WTC11 (cell line): ENCODE data around the gene ALG10. TPM values are rescaled to one million over a fixed set of nuclear protein-coding genes. Genes with fewer than 3 reads are reported as not detected.
A peak's percentile ranks its signal among the peaks of the same experiment; 100 is the strongest.
"Not testable (repeated sequence)": the region's sequence is repeated elsewhere in the genome, so short reads cannot be mapped to it uniquely, and the experiment has no call there.

ENCODE experiments used
- ATAC-seq: fragments of 200-7000 bp; cut with Tn5 transposase; 2 replicates; pipeline ENCODE4 v1.10.0; 2021; ENCODE audit warnings: mild to moderate bottlenecking, moderate library complexity
- CTCF ChIA-PET: fragments of 300-600 bp; sonication (Branson Sonifier 250); formaldehyde crosslinking; loops from one replicate; lab custom pipeline; 2021; ENCODE audit warnings: antibody characterized with exemption; lab: Charles Lee
- POLR2A ChIA-PET: fragments of 350-600 bp; sonication (Branson Sonifier 250); formaldehyde crosslinking; loops from one replicate; lab custom pipeline; 2021; ENCODE audit warnings: antibody characterized with exemption; lab: Charles Lee
- DNase-seq: peaks from one replicate; pipeline ENCODE4 v3.0.0; 2021; ENCODE audit warnings: low spot score
- H3K27ac Mint-ChIP-seq: 2 replicates; pipeline ENCODE4 v1.8.0; 2021; ENCODE audit warnings: mixed read lengths
- H3K27me3 Mint-ChIP-seq: 2 replicates; pipeline ENCODE4 v1.8.0; 2021; ENCODE audit warnings: low read depth, mild to moderate bottlenecking, moderate library complexity, mixed read lengths
- H3K36me3 Mint-ChIP-seq: 2 replicates; pipeline ENCODE4 v1.8.0; 2021; ENCODE audit warnings: mixed read lengths
- H3K4me1 Mint-ChIP-seq: 2 replicates; pipeline ENCODE4 v1.8.0; 2022; ENCODE audit warnings: mixed read lengths
- H3K4me3 Mint-ChIP-seq: 2 replicates; pipeline ENCODE4 v1.8.0; 2021; ENCODE audit warnings: mild to moderate bottlenecking, moderate library complexity, mixed read lengths
- H3K9me3 Mint-ChIP-seq: 2 replicates; pipeline ENCODE4 v1.8.0; 2021; ENCODE audit warnings: mixed read lengths
- ATF6 ChIP-seq: sonication (generic); formaldehyde crosslinking; IDR thresholded peaks from 2 replicates; pipeline ENCODE4 v1.8.1; 2023; ENCODE audit warnings: mild to moderate bottlenecking, missing genetic modification reagents
- CREB1 ChIP-seq: sonication (generic); formaldehyde crosslinking; IDR thresholded peaks from 2 replicates; pipeline ENCODE4 v1.8.0; 2023; ENCODE audit warnings: mild to moderate bottlenecking, missing genetic modification reagents
- CREM ChIP-seq: sonication (generic); formaldehyde crosslinking; IDR thresholded peaks from 2 replicates; pipeline ENCODE4 v1.8.1; 2022; ENCODE audit warnings: mild to moderate bottlenecking, missing genetic modification reagents, moderate library complexity
- FOXJ3 ChIP-seq: sonication (generic); formaldehyde crosslinking; IDR thresholded peaks from 2 replicates; pipeline ENCODE4 v1.9.0; 2021; ENCODE audit warnings: missing genetic modification reagents, mild to moderate bottlenecking, borderline replicate concordance
- GRHL2 ChIP-seq: fragments of 250-450 bp; sonication (Bioruptor Pico); IDR thresholded peaks from 2 replicates; pipeline ENCODE4 v1.8.0; 2022; ENCODE audit warnings: mild to moderate bottlenecking, moderate library complexity; ENCODE audit not compliant: insufficient replicate concordance, severe bottlenecking
- JAZF1 ChIP-seq: fragments of 250-450 bp; sonication (Bioruptor Pico); IDR thresholded peaks from 2 replicates; pipeline ENCODE4 v1.9.0; 2021; ENCODE audit warnings: moderate library complexity, mild to moderate bottlenecking, inconsistent platforms
- MXD4 ChIP-seq: fragments of 250-450 bp; sonication (Bioruptor Pico); IDR thresholded peaks from 2 replicates; pipeline ENCODE4 v1.8.0; 2021; ENCODE audit warnings: mild to moderate bottlenecking, moderate library complexity, borderline replicate concordance
- MYBL2 ChIP-seq: sonication (generic); formaldehyde crosslinking; IDR thresholded peaks from 2 replicates; pipeline ENCODE4 v1.8.1; 2023; ENCODE audit warnings: mild to moderate bottlenecking, moderate library complexity, missing genetic modification reagents
- NFATC4 ChIP-seq: fragments of 250-450 bp; sonication (Bioruptor Pico); IDR thresholded peaks from 2 replicates; pipeline ENCODE4 v1.9.0; 2021; ENCODE audit warnings: mild to moderate bottlenecking
- NR2C2 ChIP-seq: sonication (generic); formaldehyde crosslinking; IDR thresholded peaks from 2 replicates; pipeline ENCODE4 v1.8.0; 2022; ENCODE audit warnings: mild to moderate bottlenecking, missing genetic modification reagents
- NR3C1 ChIP-seq: sonication (generic); formaldehyde crosslinking; conservative IDR thresholded peaks from 2 replicates; pipeline ENCODE4 v1.8.1; 2023; ENCODE audit warnings: low read depth, mild to moderate bottlenecking, missing genetic modification reagents
- PRRX2 ChIP-seq: fragments of 250-450 bp; sonication (Bioruptor Pico); IDR thresholded peaks from 2 replicates; pipeline ENCODE4 v1.8.0; 2021; ENCODE audit warnings: mild to moderate bottlenecking
- RELA ChIP-seq: sonication (generic); formaldehyde crosslinking; IDR thresholded peaks from 2 replicates; pipeline ENCODE4 v1.8.1; 2022; ENCODE audit warnings: missing genetic modification reagents, mild to moderate bottlenecking, borderline replicate concordance
- SMAD3 ChIP-seq: sonication (generic); formaldehyde crosslinking; IDR thresholded peaks from 2 replicates; pipeline ENCODE4 v1.8.0; 2022; ENCODE audit warnings: missing genetic modification reagents, mild to moderate bottlenecking, borderline replicate concordance
- SP1 ChIP-seq: sonication (generic); formaldehyde crosslinking; conservative IDR thresholded peaks from 2 replicates; pipeline ENCODE4 v1.8.1; 2022; ENCODE audit warnings: missing genetic modification reagents
- TCF7 ChIP-seq: sonication (generic); formaldehyde crosslinking; IDR thresholded peaks from 2 replicates; pipeline ENCODE4 v1.8.0; 2022; ENCODE audit warnings: mild to moderate bottlenecking, low read depth, missing genetic modification reagents, moderate library complexity
- TEAD1 ChIP-seq: sonication (generic); formaldehyde crosslinking; IDR thresholded peaks from 2 replicates; pipeline ENCODE4 v1.8.0; 2022; ENCODE audit warnings: mild to moderate bottlenecking, missing genetic modification reagents
- TEAD4 ChIP-seq: sonication (generic); formaldehyde crosslinking; IDR thresholded peaks from 2 replicates; pipeline ENCODE4 v1.8.0; 2022; ENCODE audit warnings: mild to moderate bottlenecking, missing genetic modification reagents
- TP53 ChIP-seq: sonication (generic); formaldehyde crosslinking; IDR thresholded peaks from 2 replicates; pipeline ENCODE4 v1.8.1; 2023; ENCODE audit warnings: mild to moderate bottlenecking, missing genetic modification reagents
- ZNF121 ChIP-seq: sonication (generic); formaldehyde crosslinking; IDR thresholded peaks from 2 replicates; pipeline ENCODE4 v1.8.0; 2023; ENCODE audit warnings: missing genetic modification reagents
- ZNF281 ChIP-seq: sonication (generic); formaldehyde crosslinking; IDR thresholded peaks from 2 replicates; pipeline ENCODE4 v1.8.0; 2023; ENCODE audit warnings: mild to moderate bottlenecking, missing genetic modification reagents
- total RNA-seq: library from RNA; stranded (reverse); gene quantifications from 3 replicates; pipeline ENCODE4 v1.2.3, GENCODE V29; 2021
- TF ChIP-seq, protein P1 (sequence below): fragments of 200-600 bp; IDR thresholded peaks from 2 replicates; pipeline ENCODE4 v1.8.0; 2022; ENCODE audit warnings: antibody characterized with exemption
- TF ChIP-seq, protein P2 (sequence below): sonication (generic); formaldehyde crosslinking; IDR thresholded peaks from 2 replicates; pipeline ENCODE4 v1.8.1; 2022; ENCODE audit warnings: low read depth, missing genetic modification reagents, borderline replicate concordance

Gene ALG10
- total RNA-seq, 1 experiment from 2014 or later: 12.9 TPM

GRCh38 chr12:34016361-34016760 is 5.9 kb upstream of the ALG10 start:
- TF ChIP-seq ZNF121 (no peak), SP1 (CRISPR knock-in tag) (no peak), ATF6 (no peak), CREB1 (CRISPR knock-in tag) (no peak)
- TF ChIP-seq, protein P1, sequence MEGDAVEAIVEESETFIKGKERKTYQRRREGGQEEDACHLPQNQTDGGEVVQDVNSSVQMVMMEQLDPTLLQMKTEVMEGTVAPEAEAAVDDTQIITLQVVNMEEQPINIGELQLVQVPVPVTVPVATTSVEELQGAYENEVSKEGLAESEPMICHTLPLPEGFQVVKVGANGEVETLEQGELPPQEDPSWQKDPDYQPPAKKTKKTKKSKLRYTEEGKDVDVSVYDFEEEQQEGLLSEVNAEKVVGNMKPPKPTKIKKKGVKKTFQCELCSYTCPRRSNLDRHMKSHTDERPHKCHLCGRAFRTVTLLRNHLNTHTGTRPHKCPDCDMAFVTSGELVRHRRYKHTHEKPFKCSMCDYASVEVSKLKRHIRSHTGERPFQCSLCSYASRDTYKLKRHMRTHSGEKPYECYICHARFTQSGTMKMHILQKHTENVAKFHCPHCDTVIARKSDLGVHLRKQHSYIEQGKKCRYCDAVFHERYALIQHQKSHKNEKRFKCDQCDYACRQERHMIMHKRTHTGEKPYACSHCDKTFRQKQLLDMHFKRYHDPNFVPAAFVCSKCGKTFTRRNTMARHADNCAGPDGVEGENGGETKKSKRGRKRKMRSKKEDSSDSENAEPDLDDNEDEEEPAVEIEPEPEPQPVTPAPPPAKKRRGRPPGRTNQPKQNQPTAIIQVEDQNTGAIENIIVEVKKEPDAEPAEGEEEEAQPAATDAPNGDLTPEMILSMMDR: 0 out of 2 replicates have a peak, but pooled peaks have one; percentile 13
- TF ChIP-seq, all 79 proteins: peak for 1
- ChIA-PET CTCF (no interaction called here), POLR2A (no interaction called here)
- DNase-seq (no peak), ATAC-seq (peak; percentile 69)
- H3K36me3 Mint-ChIP-seq: no peaks in the 10 kb centered on the region
- no peaks in the 10 kb centered on the region; the same call in 1 of the 2 replicates for H3K27me3 Mint-ChIP-seq
- H3K9me3 Mint-ChIP-seq: peaks cover 4% of the 10 kb centered on the region
- peaks cover 4% of the 10 kb centered on the region; the same call in 1 of the 2 replicates for H3K4me1 Mint-ChIP-seq
- H3K27ac Mint-ChIP-seq: no peak overlapping the region
- H3K4me3 Mint-ChIP-seq: no peak overlapping the region

DNA sequence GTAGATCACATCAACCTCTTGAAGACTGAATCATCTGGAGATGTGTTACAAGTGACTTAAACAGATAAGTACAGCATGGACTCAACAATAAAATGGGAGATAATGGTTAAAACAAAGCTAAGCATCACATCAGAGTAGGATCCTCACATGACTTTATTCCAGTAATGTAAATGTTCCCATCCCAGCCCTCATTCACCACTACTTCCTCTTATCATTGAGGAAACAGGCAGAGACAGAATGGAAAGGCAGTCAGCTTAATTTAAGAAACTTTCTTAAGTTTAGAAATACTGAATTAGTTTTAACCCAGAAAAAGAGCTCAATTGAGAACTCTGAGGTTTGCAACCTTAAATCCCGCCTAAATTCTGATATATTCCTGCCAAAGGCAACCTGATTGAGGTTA is 1.2 kb upstream of the ALG10 start:
- H3K36me3 Mint-ChIP-seq: no peaks in the 10 kb centered on the region
- no peak for DNase-seq
- CTCF ChIA-PET: no interaction called here
- peaks cover 2% of the 10 kb centered on the region for H3K9me3 Mint-ChIP-seq
- TF ChIP-seq, protein P1: no peak
- no peak for TF ChIP-seq FOXJ3 (CRISPR knock-in tag)
- no peak for TF ChIP-seq NFATC4
- no peak for TF ChIP-seq SMAD3 (CRISPR knock-in tag)
- TF ChIP-seq CREM: no peak
- TF ChIP-seq MXD4 (CRISPR knock-in tag): no peak
- no peak for TF ChIP-seq RELA (CRISPR knock-in tag)
- no peak for TF ChIP-seq GRHL2 (CRISPR knock-in tag)
- no peak for TF ChIP-seq NR3C1 (CRISPR knock-in tag)
- TF ChIP-seq TCF7 (CRISPR knock-in tag): no peak
- TF ChIP-seq NR2C2 (CRISPR knock-in tag): no peak
- TF ChIP-seq, protein P2, sequence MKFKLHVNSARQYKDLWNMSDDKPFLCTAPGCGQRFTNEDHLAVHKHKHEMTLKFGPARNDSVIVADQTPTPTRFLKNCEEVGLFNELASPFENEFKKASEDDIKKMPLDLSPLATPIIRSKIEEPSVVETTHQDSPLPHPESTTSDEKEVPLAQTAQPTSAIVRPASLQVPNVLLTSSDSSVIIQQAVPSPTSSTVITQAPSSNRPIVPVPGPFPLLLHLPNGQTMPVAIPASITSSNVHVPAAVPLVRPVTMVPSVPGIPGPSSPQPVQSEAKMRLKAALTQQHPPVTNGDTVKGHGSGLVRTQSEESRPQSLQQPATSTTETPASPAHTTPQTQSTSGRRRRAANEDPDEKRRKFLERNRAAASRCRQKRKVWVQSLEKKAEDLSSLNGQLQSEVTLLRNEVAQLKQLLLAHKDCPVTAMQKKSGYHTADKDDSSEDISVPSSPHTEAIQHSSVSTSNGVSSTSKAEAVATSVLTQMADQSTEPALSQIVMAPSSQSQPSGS (CRISPR knock-in tag): no peak
- no peak for TF ChIP-seq JAZF1 (CRISPR knock-in tag)
- TF ChIP-seq TP53: no peak
- TF ChIP-seq MYBL2: no peak
- TF ChIP-seq PRRX2: no peak
- no peak for TF ChIP-seq ZNF281 (CRISPR knock-in tag)
- no peak for TF ChIP-seq TEAD4 (CRISPR knock-in tag)
- TF ChIP-seq TEAD1 (CRISPR knock-in tag): no peak
- H3K4me1 Mint-ChIP-seq: peaks cover 13% of the 10 kb centered on the region
- H3K4me3 Mint-ChIP-seq: peak overlapping the region; percentile 92
- no peak overlapping the region for H3K27ac Mint-ChIP-seq
- POLR2A ChIA-PET: no interaction called here
- no peak for ATAC-seq
- no peaks in the 10 kb centered on the region; the same call in 1 of the 2 replicates for H3K27me3 Mint-ChIP-seq

- DNase-seq, H3K4me3 Mint-ChIP-seq, POLR2A ChIA-PET, H3K9me3 Mint-ChIP-seq, H3K27ac Mint-ChIP-seq, ATAC-seq, H3K36me3 Mint-ChIP-seq, CTCF ChIA-PET, H3K4me1 Mint-ChIP-seq, H3K27me3 Mint-ChIP-seq: not testable (repeated sequence)
Observed at GRCh38 chr12:34027661-34028060, 5.4 kb downstream of the ALG10 start.
